GM18526 (cell line): ENCODE results near the gene KCTD18.

ENCODE experiments used
- POLR2A ChIP-seq: IDR thresholded peaks from 3 replicates; pipeline ENCODE4 v1.6.1; 2011; ENCODE audit not compliant: insufficient read length; ENCODE audit errors: extremely low read depth

The KCTD18 gene

GRCh38 chr2:200453853-200454534 is 55.9 kb downstream of the KCTD18 start:
- TF ChIP-seq POLR2A: no peak

- no peak for TF ChIP-seq POLR2A
Observed at GRCh38 chr2:200453142-200453852, 56.6 kb downstream of the KCTD18 start.

- no peak for TF ChIP-seq POLR2A
Observed at GRCh38 chr2:200452377-200452776, 57.5 kb downstream of the KCTD18 start.

GRCh38 chr2:200451511-200451910 is 58.4 kb downstream of the KCTD18 start:
- no peak for TF ChIP-seq POLR2A

- TF ChIP-seq POLR2A: no peak
Observed at GRCh38 chr2:200450288-200450687, 59.6 kb downstream of the KCTD18 start.

- no peak for TF ChIP-seq POLR2A
Observed at GRCh38 chr2:200449149-200449548, 60.7 kb downstream of the KCTD18 start.

- TF ChIP-seq POLR2A: no peak
Observed at GRCh38 chr2:200448455-200448854, 61.4 kb downstream of the KCTD18 start.

GRCh38 chr2:200447139-200447855 is 62.6 kb downstream of the KCTD18 start:
- no peak for TF ChIP-seq POLR2A

GRCh38 chr2:200446612-200447011 is 63.3 kb downstream of the KCTD18 start:
- no peak for TF ChIP-seq POLR2A

- no peak for TF ChIP-seq POLR2A
Observed at GRCh38 chr2:200445284-200445683, 64.6 kb downstream of the KCTD18 start.

GRCh38 chr2:200444530-200444929 is 65.3 kb downstream of the KCTD18 start:
- no peak for TF ChIP-seq POLR2A

- TF ChIP-seq POLR2A: no peak
Observed at GRCh38 chr2:200443916-200444315, 66.0 kb downstream of the KCTD18 start.

GRCh38 chr2:200443376-200443775 is 66.5 kb downstream of the KCTD18 start:
- no peak for TF ChIP-seq POLR2A

- TF ChIP-seq POLR2A: no peak
Observed at GRCh38 chr2:200442471-200442870, 67.4 kb downstream of the KCTD18 start.

- TF ChIP-seq POLR2A: no peak
Observed at GRCh38 chr2:200439981-200440380, 69.9 kb downstream of the KCTD18 start.
